PC-9 (cell line): ENCODE data around the gene TAL1.

Source experiments
- CTCF ChIP-seq: fragments of 200-600 bp; sonication (generic); conservative IDR thresholded peaks from 2 replicates; pipeline ENCODE4 v1.6.1; 2017; ENCODE audit warnings: mixed run types, antibody characterized with exemption, mild to moderate bottlenecking, moderate library complexity
- EZH2 ChIP-seq: fragments of 200-600 bp; sonication (generic); IDR thresholded peaks from 2 replicates; pipeline ENCODE4 v1.8.0; 2017; ENCODE audit warnings: antibody characterized with exemption, low read depth

- TF ChIP-seq CTCF = no peak
- no peak for TF ChIP-seq EZH2
Observed at GRCh38 chr1:47229886-47230691, 1.9 kb downstream of the TAL1 start.
